ENCODE measurements around the gene NOM1.

DNA sequence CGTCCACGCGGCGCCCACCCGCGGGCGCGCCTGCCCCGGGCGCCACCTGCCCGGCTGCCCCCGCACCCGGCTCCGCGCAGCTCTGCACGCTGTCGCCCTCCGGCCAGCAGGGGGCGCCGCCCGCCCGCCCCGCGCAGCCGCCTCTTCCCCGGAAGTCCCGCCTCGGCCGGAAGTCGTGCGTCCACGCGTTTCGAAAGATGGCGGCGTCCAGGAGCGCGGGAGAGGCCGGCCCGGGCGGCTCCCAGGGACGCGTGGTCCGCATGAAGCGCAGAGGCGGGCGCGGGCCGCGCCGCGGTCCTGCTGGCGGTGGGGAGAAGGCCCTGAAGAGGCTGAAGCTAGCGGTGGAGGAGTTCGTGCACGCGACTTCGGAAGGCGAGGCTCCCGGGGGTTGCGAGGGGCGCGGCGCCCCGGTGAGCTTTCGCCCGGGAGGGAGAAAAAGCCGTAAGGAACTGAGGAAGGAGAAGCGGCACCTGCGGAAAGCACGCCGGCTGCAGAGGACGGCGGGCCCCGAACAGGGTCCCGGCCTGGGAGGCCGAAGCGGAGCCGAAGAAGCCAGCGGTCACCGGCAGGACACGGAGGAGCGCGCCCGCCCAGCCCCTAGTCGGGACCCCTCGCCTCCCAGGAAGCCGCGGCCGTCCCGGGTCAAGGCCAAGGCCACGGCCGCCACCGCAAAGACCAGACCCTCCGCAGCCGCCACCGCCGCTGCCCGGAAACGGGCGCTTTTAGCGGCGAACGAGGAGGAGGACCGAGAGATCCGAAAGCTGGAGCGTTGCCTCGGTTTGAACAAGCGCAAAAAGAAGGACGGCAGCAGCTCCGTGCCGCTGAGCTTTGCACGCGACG, at the start of gene NOM1:
- TF ChIP-seq, protein P1, sequence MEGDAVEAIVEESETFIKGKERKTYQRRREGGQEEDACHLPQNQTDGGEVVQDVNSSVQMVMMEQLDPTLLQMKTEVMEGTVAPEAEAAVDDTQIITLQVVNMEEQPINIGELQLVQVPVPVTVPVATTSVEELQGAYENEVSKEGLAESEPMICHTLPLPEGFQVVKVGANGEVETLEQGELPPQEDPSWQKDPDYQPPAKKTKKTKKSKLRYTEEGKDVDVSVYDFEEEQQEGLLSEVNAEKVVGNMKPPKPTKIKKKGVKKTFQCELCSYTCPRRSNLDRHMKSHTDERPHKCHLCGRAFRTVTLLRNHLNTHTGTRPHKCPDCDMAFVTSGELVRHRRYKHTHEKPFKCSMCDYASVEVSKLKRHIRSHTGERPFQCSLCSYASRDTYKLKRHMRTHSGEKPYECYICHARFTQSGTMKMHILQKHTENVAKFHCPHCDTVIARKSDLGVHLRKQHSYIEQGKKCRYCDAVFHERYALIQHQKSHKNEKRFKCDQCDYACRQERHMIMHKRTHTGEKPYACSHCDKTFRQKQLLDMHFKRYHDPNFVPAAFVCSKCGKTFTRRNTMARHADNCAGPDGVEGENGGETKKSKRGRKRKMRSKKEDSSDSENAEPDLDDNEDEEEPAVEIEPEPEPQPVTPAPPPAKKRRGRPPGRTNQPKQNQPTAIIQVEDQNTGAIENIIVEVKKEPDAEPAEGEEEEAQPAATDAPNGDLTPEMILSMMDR (IDR thresholded peaks at IDR 0.05): peak in 3 of 4 experiments; percentile 84 to 91 (median 89)
- peak; percentile 40 to 61 for TF ChIP-seq POLR2A (IDR thresholded peaks at IDR 0.05)
